GM12874 (cell line): ENCODE data around the gene MED12L.

Experiments
- TF ChIP-seq, protein P1 (sequence below): IDR thresholded peaks from 2 replicates; pipeline ENCODE4 v1.5.1; 2011; ENCODE audit warnings: low read depth, mild to moderate bottlenecking, control low read depth, low read length, moderate library complexity; ENCODE audit not compliant: insufficient read depth

Gene MED12L

DNA sequence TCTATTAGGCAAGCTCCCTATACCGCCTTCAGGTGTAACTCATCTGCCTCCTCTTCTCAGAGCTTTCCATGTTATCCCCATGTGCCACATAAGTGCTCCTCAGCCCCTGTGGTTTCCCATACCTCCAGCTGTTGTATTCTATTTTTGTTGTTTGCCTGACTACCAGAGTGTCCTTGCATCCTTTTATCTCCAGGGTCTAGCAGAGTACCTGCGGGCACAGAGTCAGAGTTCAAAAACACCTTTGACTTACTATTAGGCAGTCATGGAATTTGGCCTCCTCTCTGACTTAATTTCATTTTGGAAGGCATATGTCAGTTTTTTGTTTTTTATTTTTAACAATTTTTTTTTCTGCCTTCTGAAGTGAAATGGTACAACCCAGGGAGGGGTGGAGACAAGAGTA, 224.1 kb downstream of the MED12L start:
- TF ChIP-seq, protein P1, sequence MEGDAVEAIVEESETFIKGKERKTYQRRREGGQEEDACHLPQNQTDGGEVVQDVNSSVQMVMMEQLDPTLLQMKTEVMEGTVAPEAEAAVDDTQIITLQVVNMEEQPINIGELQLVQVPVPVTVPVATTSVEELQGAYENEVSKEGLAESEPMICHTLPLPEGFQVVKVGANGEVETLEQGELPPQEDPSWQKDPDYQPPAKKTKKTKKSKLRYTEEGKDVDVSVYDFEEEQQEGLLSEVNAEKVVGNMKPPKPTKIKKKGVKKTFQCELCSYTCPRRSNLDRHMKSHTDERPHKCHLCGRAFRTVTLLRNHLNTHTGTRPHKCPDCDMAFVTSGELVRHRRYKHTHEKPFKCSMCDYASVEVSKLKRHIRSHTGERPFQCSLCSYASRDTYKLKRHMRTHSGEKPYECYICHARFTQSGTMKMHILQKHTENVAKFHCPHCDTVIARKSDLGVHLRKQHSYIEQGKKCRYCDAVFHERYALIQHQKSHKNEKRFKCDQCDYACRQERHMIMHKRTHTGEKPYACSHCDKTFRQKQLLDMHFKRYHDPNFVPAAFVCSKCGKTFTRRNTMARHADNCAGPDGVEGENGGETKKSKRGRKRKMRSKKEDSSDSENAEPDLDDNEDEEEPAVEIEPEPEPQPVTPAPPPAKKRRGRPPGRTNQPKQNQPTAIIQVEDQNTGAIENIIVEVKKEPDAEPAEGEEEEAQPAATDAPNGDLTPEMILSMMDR, result no peak

DNA sequence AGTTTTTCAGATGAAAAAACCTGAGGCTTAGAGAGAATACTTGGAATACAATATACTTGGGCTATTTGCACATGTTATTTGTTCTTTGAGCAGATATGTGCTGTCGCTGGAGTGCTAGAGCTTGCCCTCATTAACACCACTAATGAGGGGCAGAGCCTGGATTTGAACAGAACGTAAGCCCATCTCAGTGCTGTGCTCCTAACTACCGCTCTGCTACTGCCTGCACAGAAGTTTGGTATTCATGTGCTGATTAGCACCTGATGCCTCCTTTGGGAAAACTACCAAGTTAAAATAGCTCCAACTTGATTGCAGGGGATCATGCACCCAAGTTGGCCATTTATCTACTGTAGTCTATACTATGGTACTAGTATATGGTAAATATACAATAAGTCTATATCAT, 227.5 kb downstream of the MED12L start:
- TF ChIP-seq, protein P1, result no peak

- TF ChIP-seq, protein P1, result no peak
Measured at GRCh38 chr3:151314137-151314536, 228.7 kb downstream of the MED12L start.

GRCh38 chr3:151314593-151314992, 229.1 kb downstream of the MED12L start:
- TF ChIP-seq, protein P1, result no peak

- TF ChIP-seq, protein P1, result no peak
Measured at GRCh38 chr3:151315136-151315535, 229.7 kb downstream of the MED12L start.

DNA sequence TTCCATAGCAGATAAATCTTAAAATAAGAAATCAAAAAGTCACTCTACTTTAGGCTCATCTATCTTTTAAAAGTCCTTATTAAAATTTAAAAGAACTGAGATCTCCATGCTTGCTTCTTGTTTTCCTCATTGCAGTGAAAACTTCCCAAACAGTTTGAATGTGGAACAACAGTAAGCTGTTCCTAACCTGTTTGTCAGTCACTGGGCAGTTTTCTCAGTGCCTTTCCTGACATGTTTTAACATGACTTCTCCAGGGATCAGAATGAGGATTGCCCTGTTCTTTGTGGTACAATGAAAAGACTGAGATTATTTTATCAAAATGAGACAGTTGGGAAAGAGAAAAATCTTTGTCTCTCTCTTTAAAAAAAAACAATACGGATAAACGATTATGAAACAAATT, 230.4 kb downstream of the MED12L start:
- TF ChIP-seq, protein P1, result no peak

GRCh38 chr3:151316267-151316991, 231.0 kb downstream of the MED12L start, which contains the start of gene GPR87:
TSS of gene GPR87 (minus strand) at chr3:151316820. CDS start at chr3:151300100, 16,720 bp downstream.
- TF ChIP-seq, protein P1, result no peak
